ENCODE data around the gene MTARC2. TPM values are rescaled to one million over a fixed set of nuclear protein-coding genes. Genes with fewer than 3 reads are reported as not detected.

The MTARC2 gene
- total and polyA plus RNA-seq, 2 of the 13 experiments (the other 11 are each of a cell fraction or from before 2014, with no cell fraction given): 8.5 to 10.1 TPM

DNA sequence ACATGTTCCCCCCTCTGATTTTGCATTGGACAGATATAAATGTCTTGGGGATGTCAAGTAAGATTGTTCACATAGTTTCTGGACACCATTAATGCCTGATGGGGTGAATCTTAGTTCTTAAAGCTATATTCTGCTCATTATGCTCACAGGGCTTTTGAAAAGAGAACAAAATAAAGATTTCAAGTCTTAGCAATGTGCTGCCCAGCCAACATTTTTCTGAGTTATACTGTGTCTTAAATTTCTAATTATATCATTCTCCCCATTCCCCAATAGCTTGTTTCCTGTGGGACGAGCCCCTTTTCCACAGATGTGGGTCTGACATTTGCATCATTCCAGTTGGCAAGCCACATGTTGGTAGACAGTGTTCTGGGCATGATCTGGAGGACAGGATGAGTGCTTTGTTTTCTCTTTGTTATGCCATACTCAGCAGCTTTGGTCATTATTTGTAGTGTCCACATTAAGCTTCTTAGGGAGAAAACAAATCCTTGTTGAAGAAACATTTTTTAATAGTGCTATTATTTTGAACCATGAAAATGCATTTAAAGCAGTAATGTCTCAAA lies 71.4 kb downstream of the MTARC2 start:
- CTCF ChIA-PET (ENCODE audit: low intra/inter-chr PET ratio, low total read pairs): no interaction called here
- POLR2A ChIA-PET: no interaction called here
- Histone ChIP-seq H3K4me1 (ENCODE audit: insufficient read depth, low read length) (no peaks in the 10 kb centered on the region), H3K36me3 (replicated peaks in 1 of 2; ENCODE audit: control insufficient read depth in 1 of 2, insufficient read depth in 2 of 2, low read length in 2 of 2) (peaks cover 2 to 5% of the 10 kb centered on the region in 2 experiments; a peak in 1 of 5 replicates), H3K79me2 (ENCODE audit: insufficient read depth, low read length) (no peaks in the 10 kb centered on the region), H3K27ac (ENCODE audit: extremely low read length, insufficient read depth, low read length) (no peak overlapping the region), H2AFZ (ENCODE audit: low read length) (no peak overlapping the region), H3K4me3 (replicated peaks in 1 of 3; ENCODE audit: insufficient read depth in 1 of 3, low read depth in 2 of 3, low read length in 3 of 3) (no peak overlapping the region), H3K9ac (ENCODE audit: insufficient read depth, low read depth, low read length) (no peak overlapping the region), H3K4me2 (ENCODE audit: low read depth, low read length) (no peak overlapping the region), H4K20me1 (ENCODE audit: insufficient read depth, low read length) (no peaks in the 10 kb centered on the region), H3K9me3 (ENCODE audit: low read length) (no peaks in the 10 kb centered on the region), H3K27me3 (ENCODE audit: control insufficient read depth in 1 of 2, insufficient read depth in 2 of 2, low read length in 2 of 2) (no peaks in the 10 kb centered on the region)
- BruUV-seq (replicated peaks): no TSS peak
- DNase-seq (ENCODE audit: low spot score) (no peak), FAIRE-seq (no peak), ATAC-seq (no peak)
- intact Hi-C loops (cut with micrococcal nuclease; ENCODE audit: unreplicated experiment) (no loop called here), in situ Hi-C loops (cut with HindIII; ENCODE audit: extremely low pct_ligation_motif_present, low pct_unique_long_range_greater_than_20kb) (no loop called here)
- TF ChIP-seq, protein P1, sequence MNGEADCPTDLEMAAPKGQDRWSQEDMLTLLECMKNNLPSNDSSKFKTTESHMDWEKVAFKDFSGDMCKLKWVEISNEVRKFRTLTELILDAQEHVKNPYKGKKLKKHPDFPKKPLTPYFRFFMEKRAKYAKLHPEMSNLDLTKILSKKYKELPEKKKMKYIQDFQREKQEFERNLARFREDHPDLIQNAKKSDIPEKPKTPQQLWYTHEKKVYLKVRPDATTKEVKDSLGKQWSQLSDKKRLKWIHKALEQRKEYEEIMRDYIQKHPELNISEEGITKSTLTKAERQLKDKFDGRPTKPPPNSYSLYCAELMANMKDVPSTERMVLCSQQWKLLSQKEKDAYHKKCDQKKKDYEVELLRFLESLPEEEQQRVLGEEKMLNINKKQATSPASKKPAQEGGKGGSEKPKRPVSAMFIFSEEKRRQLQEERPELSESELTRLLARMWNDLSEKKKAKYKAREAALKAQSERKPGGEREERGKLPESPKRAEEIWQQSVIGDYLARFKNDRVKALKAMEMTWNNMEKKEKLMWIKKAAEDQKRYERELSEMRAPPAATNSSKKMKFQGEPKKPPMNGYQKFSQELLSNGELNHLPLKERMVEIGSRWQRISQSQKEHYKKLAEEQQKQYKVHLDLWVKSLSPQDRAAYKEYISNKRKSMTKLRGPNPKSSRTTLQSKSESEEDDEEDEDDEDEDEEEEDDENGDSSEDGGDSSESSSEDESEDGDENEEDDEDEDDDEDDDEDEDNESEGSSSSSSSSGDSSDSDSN (CRISPR knock-in tag; IDR thresholded peaks at IDR 0.05): no peak
- 88% methylated on average over 1 of the region's 1 CpG for WGBS (ENCODE audit: low lambda C conversion rate)

DNA sequence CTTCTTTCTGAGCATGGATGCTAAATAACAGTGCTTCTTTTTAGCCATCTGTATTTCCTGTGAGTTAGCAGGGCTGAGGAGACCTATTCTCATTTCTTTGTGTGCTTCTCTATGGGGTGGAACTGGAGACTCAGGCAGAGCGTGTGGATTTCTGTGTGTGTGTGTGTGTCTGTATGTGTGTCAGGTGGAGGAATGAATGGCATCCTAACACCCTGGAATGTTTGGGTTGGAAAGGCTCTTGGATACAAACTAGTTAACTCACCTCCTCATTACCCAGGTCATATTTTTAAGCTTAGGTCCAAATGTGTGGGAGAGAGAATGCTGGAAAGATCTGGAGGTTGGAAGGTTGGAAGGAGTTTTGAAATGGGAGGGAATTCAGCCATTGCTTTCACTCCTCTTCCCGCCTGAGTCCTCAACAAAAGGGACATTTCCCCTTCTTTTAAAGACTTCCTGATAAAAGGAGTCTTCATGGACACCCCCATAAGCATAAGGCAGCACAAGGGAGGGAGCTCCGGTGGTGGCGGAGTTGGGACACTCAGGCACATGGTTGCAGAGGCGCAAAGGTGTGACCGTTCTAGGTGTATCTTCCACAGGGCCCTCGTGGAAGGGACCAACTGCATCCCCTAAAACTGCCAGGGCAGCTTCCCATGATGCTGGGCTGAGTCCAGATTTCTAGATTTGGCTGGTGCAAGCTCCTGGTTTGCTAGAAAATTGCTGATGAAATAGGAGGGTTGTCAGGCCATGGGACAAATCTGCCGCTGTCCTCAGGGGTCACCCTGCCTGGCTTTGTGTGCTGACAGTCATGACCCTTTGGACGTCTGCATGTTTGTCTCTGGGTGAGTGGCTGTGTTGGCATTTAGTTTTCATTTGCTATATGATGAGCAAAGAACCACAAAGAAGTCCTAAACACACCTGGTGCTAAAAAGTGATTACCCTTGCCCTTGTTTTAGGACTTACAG lies 76.2 kb downstream of the MTARC2 start:
- Histone ChIP-seq H2AFZ (ENCODE audit: low read length) (no peak overlapping the region), H3K27me3 (ENCODE audit: control insufficient read depth in 1 of 2, insufficient read depth in 2 of 2, low read length in 2 of 2) (no peaks in the 10 kb centered on the region), H3K27ac (ENCODE audit: extremely low read length, insufficient read depth, low read length) (no peak overlapping the region), H3K4me2 (ENCODE audit: low read depth, low read length) (no peak overlapping the region), H3K4me1 (ENCODE audit: insufficient read depth, low read length) (no peaks in the 10 kb centered on the region), H3K79me2 (ENCODE audit: insufficient read depth, low read length) (no peaks in the 10 kb centered on the region), H3K4me3 (replicated peaks in 1 of 3; ENCODE audit: insufficient read depth in 1 of 3, low read depth in 2 of 3, low read length in 3 of 3) (no peak overlapping the region), H3K36me3 (replicated peaks in 1 of 2; ENCODE audit: control insufficient read depth in 1 of 2, insufficient read depth in 2 of 2, low read length in 2 of 2) (no peaks in the 10 kb centered on the region), H3K9ac (ENCODE audit: insufficient read depth, low read depth, low read length) (no peak overlapping the region), H4K20me1 (ENCODE audit: insufficient read depth, low read length) (no peaks in the 10 kb centered on the region), H3K9me3 (ENCODE audit: low read length) (no peaks in the 10 kb centered on the region)
- no TSS peak for BruUV-seq (replicated peaks)
- no peak for FAIRE-seq
- intact Hi-C loops (cut with micrococcal nuclease; ENCODE audit: unreplicated experiment): no loop called here
- 70% methylated on average over 8 of the region's 9 CpGs for WGBS (ENCODE audit: low lambda C conversion rate)
- peak; percentile 15 for DNase-seq (ENCODE audit: low spot score)
- TF ChIP-seq AGO2 (optimal IDR thresholded peaks at IDR 0.05; ENCODE audit: low read depth, low read length) (no peak), ZBTB33 (CRISPR knock-in tag; IDR thresholded peaks at IDR 0.05) (peak; percentile 52; the same call in 1 of the 2 replicates)
- in situ Hi-C loops (cut with HindIII; ENCODE audit: extremely low pct_ligation_motif_present, low pct_unique_long_range_greater_than_20kb): no loop called here
- CTCF ChIA-PET (ENCODE audit: low intra/inter-chr PET ratio, low total read pairs): no interaction called here
- POLR2A ChIA-PET: no interaction called here
- ATAC-seq: peak; percentile 72

All from HepG2 (cell line).